NOMO-1 treated with DMSO at 0.1 percent for 48 hours (cell line): ENCODE measurements around the gene CFD.
A peak's percentile ranks its signal among the peaks of the same experiment; 100 is the strongest.
"Not testable (repeated sequence)": the region's sequence is repeated elsewhere in the genome, so short reads cannot be mapped to it uniquely, and the experiment has no call there.

Source experiments
- DNase-seq: peaks from one replicate; lab custom pipeline; 2025; ENCODE audit not compliant: unreplicated experiment; lab: John Stamatoyannopoulos, UW

Gene CFD

GRCh38 chr19:825897-826644 lies 33.4 kb upstream of the CFD start:
- peak; percentile 47 for DNase-seq

GRCh38 chr19:827314-827709 lies 32.2 kb upstream of the CFD start:
- no peak for DNase-seq

GRCh38 chr19:827710-828321 lies 31.6 kb upstream of the CFD start, which contains the start of gene AZU1:
Gene AZU1 (plus strand): TSS chr19:827837. CDS start chr19:827847, 10 bp downstream.
- DNase-seq = peak; percentile 80

GRCh38 chr19:829129-829758 lies 30.2 kb upstream of the CFD start:
- no peak for DNase-seq

- DNase-seq = no peak
Observed at GRCh38 chr19:831407-832369, 27.8 kb upstream of the CFD start.

- DNase-seq = no peak
Observed at GRCh38 chr19:834216-834615, 25.2 kb upstream of the CFD start.

GRCh38 chr19:835210-835810 lies 24.2 kb upstream of the CFD start:
- DNase-seq = no peak

GRCh38 chr19:840519-841206 lies 18.8 kb upstream of the CFD start, which contains the start of gene PRTN3:
Gene PRTN3 (plus strand): TSS chr19:840999. CDS start chr19:841009, 10 bp downstream.
- peak; percentile 61 for DNase-seq

- not testable (repeated sequence) for DNase-seq
Observed at GRCh38 chr19:842802-843179, 16.7 kb upstream of the CFD start.

- DNase-seq = peak; percentile 28
Observed at GRCh38 chr19:843180-843835, 16.2 kb upstream of the CFD start.

GRCh38 chr19:843836-844545 lies 15.5 kb upstream of the CFD start:
- no peak for DNase-seq

GRCh38 chr19:844546-844971 lies 14.9 kb upstream of the CFD start:
- DNase-seq = no peak

- no peak for DNase-seq
Observed at GRCh38 chr19:845707-846521, 13.6 kb upstream of the CFD start.

GRCh38 chr19:848386-848921 lies 11.0 kb upstream of the CFD start:
- DNase-seq = no peak

GRCh38 chr19:849195-849594 lies 10.3 kb upstream of the CFD start:
- not testable (repeated sequence) for DNase-seq

GRCh38 chr19:850221-850978 lies 9.1 kb upstream of the CFD start:
- peak; percentile 45 for DNase-seq

- no peak for DNase-seq
Observed at GRCh38 chr19:850979-851335, 8.5 kb upstream of the CFD start.
